Activated CD4-positive, alpha-beta T cell treated with anti-CD3 and anti-CD28 coated beads, Interleukin-10, Interleukin-2, amounts not matched to agents 100 ng/mL and 50 ng/mL, durations not matched to agents 16 hours and 8 hours (primary cell): ENCODE measurements around the gene KLKB1.
A peak's percentile ranks its signal among the peaks of the same experiment; 100 is the strongest.
"Not testable (repeated sequence)": the region's sequence is repeated elsewhere in the genome, so short reads cannot be mapped to it uniquely, and the experiment has no call there.

Source experiments
- DNase-seq: peaks from one replicate; pipeline ENCODE4 v3.0.0-alpha.2; 2020

The KLKB1 gene

DNA sequence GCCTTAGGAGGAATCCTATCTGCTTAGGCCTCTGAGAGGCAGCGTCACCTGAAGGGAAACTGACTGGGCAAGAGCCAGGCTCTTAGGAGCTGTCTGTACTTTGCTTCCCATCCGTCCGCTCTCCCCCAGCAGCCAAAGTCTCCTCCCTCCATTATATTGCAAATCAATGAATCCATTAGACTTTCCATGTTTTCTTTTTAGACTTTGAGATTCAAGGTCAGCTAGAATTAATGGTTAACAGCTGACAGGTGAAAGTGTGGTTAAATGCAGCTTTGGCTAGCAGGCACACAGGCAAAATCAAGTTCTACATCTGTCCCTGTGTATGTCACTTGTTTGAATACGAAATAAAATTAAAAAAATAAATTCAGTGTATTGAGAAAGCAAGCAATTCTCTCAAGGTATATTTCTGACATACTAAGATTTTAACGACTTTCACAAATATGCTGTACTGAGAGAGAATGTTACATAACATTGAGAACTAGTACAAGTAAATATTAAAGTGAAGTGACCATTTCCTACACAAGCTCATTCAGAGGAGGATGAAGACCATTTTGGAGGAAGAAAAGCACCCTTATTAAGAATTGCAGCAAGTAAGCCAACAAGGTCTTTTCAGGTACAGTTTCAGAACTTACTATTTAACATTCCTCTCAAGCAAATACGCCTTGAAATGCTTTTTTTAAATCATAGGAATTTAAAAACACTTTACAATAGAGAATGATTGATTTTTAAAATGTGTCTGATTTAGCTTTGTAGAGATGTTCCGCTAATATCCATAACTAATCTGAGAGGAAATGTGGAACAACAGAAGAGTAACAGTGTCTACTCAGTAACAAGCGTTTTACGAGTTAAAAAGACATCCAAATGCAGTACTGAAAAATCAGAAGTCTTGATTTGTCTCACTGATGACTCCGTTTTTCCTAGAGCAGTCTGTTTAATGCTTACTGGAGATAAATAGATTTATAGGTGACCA, 38.7 kb downstream of the KLKB1 start, which contains the start of gene F11:
F11 (plus strand) TSS at position 507 of the 970 bp plus-strand sequence. CDS start 948 bp downstream, outside the sequence.
- DNase-seq, result no peak

DNA sequence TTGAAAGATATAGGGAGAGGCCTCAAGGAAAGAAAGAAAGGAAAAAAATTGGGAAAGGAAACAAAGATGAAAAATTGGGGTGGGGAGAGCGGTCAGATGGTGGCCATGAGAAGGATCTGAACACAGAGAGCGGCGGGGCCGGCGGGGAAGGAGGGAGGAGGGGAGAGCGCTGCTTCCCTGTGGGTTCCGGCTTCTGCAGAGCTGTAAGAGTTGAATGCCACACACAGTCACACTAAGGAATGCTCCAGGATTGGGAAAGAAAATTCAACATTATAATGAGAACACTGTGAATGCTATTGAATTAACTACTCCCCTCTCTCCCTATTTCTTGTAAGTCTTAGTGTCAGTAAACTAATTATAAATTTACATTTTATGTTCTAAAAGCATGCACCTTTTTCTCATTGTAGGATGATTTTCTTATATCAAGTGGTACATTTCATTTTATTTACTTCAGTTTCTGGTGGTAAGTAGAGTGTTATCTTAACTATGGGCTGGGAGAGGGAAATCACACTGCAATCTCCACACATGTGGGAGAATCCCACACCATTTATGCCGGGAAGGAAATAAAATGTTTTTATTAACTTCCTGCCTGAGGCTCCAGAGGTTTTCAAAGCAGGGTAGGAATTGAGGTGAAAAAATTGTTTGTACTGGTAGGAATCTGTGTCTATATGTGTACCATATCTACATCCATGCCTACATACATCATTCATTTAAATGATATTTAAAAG, 39.6 kb downstream of the KLKB1 start:
- no peak for DNase-seq

DNA sequence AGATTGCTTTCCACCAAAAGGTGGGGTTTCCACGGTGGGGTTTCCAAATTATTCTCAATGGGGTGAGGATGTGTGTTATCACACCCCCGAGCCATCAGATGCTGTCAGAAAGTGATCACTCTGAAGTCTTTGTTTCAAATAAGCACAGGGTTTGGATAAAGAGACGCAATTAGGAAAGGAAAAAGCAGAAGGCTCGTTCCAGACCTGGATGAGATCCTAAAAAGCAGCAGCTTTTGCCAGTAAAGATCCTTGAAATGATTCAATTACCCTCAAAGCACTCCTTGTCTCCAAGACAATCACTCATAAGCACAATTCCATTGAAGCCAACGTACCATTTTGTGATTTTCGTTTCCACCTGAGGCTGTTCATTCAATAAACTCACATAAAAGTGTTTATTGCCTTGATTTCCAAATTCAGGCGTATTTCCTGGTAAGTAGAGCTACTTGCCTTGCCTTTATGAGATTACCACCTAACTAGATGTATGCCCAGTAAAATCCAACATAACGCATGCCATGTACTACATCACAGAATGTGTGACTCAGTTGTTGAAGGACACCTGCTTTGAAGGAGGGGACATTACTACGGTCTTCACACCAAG, 43.9 kb downstream of the KLKB1 start:
- DNase-seq, result no peak

DNA sequence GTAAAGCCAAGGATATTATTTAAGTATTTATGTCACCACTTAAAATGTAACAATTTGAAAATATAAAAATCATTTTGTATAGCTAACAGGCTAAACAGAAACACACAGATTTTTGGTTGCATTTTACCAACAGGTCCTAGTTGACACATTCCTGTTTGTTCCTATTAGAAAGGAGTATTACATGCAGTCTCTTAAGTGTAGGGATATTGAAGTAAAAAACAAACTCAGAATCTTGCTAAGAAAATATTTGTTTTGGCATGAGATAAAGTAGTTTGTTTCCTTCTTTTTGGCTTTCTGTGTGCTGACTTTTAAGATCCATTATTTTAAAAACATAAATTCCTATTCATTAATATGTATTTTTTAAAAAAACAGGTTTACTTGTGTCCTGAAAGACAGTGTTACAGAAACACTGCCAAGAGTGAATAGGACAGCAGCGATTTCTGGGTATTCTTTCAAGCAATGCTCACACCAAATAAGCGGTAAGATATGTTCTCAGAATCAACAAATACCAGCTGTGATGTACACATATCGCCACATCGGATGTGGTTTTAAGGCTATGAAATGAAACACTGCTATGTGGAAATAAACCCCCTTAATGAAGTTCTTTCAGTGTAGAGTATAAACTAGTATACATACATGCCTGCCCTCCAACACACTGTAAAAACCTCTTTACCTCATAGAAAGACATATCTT, 45.5 kb downstream of the KLKB1 start:
- no peak for DNase-seq

DNA sequence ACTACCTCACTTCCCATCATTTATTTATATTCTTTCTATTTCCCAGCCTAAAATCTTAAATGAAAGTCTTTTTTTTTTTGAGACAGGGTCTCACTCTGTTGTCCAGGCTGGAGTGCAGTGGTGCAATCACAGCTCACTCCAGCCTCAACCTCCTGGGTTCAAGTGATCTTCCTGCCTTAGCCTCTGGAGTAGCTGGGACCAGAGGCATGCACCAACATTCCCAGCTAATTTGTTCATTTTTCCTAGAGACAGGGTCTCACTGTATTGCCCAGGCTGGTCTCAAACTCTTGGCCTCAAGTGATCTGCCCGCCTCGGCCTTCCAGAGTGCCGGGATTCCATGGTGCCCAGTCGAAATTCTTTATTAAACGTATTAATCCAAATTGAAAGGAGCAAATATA, 46.1 kb downstream of the KLKB1 start:
- DNase-seq, result not testable (repeated sequence)

DNA sequence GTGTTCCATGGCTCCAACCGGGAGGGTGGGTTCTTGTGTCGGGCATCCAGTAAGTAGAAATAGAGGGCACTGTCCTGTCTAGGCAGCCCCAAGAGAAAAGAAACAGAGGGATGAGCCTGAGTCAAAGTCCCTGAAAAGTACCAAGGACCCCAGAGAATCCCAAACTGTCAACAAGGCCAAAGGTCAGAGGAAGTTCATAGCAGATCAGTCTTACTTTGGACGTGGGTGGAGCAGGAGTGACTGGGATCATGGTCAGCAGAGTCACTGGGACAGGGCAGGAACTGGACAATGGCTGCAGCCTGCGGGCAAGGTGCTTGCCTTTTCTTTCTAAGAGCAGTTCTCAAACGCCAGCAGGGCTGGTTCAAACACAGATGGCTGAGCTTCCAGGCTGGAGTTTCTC, 56.0 kb downstream of the KLKB1 start:
- DNase-seq, result no peak

DNA sequence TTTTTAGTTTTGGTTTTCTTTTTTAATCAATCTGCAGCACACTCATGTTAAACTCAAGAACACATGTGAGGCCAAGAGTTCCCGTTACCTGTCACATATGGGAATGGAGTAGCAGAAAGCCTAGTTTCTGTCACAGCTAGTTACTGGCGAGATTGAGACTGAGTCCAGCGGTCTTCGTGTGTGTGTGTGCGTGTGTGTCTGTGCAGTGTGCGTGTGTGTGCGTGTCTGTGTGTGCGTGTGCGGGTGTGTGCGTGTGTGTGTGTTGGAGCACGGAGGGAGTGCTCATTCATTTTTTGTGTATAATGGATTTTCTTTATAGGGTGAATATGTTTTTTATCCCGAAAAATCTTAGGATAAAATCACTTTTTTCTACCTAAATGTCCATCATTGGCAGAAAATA, 57.8 kb downstream of the KLKB1 start:
- DNase-seq, result no peak

DNA sequence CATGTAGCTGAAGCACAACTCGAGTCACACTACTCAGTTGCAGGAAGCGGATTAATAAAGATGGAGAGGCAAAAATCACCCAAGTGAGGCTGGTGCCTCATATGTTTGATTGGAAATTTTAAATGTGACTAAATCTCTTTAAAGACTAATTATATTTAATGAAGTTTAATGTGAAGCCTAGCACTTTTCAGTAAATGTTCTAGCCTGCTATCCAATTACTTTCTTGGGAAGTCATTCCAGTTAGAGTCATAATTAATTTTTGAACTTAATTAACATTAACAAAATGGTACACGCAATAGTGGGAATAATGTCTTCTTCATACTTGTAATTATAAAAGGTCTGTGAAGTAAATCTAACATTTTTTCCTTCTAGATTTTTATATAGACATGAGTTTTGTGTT, 59.3 kb downstream of the KLKB1 start:
- DNase-seq, result no peak

DNA sequence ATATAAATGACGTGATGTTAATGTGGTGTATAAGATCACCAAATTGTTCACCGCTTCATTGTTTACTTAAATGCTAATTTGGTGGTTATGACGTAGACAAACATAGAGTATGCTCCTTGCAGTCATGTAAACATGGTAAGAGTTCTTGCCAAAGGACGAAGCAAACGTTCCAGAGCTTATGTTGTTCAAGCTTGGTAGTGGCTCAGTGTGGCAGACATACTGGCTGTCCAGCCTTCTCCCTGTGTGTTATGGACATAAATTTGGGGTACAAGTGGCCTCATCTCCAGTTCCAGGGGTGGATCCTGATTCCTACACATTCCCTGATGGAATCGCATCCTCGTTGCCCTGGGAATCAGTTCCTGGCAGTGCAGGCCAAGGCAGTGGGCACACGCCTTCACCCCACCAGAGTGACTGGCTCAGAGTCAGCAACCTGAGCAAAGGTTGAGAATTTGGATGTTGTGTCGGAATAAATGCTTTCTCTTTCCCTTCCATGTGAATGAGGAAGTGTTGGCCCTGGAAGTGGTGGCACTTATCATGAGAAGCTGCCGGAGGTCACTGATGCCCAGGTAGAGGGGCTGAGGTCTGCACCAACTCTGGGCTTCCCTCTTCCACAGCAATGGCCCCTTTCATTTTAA, 64.1 kb downstream of the KLKB1 start:
- no peak for DNase-seq

DNA sequence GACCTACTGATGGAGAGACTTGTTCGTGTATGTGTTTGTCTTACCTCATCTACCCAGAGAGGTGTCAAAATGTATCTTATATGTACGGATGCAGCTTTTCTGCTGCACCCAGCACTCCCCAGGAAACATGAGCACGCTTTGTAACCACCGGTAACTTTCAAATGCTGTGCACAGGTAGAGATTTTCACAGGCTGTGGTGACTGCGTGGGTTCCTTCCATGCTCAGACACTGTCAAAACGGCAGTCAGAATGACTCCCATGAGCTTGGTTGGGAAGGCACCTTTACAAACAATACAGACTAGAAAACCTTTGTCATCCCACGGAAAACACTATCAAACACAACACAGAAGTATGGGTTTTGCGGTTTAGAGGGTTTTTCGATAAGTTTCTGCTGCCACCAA, 66.9 kb downstream of the KLKB1 start:
- DNase-seq, result peak; percentile 9

DNA sequence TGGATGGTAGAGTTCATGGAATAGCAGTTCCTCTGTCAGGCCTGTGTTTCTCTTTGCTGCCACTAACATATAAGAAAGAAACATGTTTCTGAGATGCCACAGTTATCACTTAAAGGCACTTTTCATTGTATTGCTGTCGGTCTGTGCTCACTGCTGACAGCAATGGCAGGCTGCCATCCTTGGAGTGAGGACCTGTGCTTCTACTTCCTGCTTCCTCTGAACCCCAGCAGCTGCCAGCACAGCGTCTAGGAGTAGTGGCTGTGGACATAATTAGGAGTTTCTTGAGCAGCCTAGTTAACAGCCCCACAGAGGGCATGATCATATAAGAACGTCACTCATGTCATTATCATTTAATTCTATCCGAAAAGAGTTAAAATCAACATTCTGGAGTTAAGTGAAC, 69.2 kb downstream of the KLKB1 start:
- no peak for DNase-seq

DNA sequence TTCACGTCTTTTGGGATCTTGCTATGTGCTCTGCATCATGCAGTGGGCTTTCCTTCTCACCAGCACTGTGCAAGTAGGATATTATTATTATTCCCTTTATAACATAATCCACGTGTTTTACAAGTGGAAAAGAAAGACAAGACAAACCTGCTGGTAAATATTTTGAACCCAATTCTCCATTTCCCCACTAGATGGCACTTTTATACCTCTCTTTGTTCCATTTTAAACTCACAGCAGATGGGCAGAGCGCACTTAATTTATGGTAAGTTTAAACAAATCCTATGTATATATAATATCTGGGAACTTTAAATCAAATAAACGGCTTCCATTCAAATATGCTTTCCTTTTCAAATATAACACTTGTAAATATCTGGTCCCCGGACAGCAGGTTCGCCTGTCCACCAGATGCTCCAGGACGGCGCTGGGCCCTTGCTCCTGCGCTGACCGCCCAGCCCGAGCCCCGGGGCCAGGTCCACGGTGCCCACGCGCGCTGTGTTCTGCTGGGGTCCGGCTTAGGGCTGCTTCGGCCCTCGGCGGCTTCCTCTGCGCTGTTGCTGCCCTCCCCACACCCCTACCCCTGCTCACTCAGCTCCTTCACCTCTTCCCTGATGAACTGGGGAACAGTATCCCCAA, 69.8 kb downstream of the KLKB1 start:
- DNase-seq, result peak; percentile 32

DNA sequence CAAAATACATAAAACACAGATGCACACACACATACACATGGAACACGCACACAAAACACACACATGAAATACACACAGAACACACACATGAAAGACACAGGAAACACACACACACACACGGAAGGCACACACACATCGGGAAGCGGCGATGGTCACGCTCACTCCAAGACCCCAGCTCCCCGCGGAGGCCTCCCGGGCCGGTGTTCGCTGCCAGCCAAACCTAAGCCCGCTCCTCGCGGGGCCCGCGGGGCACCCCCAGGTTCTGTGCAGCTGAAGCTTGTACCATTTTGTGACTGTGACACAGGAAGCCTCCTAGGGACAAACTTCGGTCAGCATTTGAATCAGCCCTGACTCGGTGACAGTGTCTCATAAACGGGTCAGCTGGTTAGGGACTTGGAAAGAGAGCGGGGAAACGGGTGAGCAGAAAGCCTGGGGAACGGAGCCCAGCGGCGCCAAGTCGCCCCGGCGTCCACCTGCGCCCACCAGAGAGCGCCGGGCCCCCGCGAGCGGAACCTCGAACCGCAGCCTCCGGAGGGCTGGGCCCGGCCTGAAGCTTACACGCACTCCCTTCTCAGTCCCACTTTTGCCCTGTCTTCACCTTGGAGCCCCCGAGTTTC, 70.8 kb downstream of the KLKB1 start:
- DNase-seq, result no peak

DNA sequence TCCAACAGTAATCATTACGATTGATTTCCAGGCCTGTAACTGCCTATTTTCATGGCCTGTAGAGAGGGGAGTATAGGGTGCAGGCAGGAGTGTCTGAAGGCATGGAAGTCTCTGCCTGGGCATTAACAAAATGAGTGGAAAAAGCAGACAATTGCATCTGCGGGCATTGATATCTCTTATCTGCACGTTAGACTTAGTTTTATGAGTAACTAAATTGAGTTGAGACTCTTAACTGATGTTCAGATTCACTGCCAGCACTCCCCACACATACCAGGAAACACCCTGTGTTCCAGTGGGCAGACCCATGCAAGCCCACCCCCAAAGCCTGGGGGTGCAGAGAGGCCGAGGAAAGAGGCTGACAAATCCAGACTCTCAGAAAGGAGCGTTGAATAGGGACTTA, 72.0 kb downstream of the KLKB1 start:
- no peak for DNase-seq

DNA sequence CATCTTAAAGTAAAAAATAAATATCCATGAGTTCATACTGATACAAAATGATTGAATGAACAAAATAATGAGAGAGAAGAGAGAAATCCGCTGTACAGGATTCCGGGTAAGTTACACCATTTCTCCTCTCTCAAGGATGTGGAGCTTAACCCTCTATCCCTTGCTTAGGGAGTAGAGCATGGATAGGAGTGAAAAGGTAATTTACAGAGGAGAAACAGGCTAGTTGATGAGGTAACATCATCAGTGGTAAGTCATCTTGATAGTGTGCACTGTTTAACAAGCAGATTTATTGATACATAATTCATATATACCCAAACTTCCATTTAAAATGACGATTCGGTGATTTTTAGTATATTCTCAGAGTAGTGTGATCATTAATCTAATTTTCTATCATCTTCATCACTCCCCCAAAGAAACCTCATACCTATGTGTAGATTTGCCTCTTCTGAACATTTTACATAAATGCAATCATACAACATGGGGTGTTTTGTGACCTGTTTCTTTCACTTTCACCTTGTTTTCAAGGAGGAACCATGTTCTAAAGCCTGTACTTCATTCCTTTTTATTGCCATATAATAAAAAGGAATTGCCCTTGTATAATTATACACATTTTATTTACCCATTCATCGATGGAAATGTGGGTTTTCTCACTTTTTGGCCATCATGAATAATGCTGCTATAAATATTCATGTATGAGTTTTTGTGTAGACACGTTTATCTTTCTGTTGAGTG, 73.5 kb downstream of the KLKB1 start:
- no peak for DNase-seq

DNA sequence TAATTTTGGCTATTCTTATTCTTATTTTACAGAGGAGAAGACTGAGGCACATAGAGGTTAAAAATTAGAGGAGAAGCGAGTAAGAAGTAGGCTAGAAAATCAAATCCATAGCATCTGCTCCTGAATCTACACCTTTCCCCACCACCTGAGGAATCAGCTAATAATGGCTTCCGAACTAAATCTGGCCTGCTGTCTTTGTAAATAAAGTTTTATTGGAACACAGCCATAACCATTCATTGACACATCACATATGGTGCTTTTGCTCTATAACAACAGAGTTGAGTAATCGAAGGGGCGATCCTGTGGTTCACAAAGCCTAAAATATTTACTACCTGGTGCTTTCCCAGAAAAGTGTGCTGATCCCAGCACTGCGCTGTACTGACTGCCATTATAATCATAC, 76.9 kb downstream of the KLKB1 start:
- DNase-seq, result no peak

DNA sequence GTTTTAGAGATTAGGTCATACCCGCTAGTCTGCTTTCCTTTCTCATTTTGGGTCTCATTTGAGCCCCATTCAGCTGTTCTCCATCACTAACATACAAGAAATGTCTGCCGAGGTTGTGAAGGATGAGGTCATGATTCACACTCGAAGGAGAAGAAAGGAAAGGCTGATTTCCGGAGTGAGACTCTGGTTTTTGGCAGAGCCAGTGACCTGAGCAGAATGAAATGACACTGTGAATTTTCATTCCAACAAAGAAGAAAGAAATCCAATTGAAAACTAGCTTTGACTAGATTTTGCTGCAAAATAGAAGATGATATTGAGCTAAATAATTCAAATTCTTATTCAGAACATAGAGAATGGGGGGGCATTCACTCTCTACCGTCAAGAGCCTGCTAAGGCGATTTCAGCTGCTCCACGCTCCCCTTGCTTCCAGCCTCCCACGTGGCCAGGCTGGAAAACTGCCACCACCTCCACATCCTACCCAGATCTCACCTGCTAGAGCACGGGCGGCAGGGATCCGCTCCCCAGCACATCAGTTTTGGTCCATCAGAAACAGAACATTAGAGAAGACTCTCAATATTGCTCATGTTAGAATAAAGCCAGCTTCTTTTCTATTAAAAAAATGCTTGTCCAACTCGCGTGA, 77.7 kb downstream of the KLKB1 start:
- no peak for DNase-seq

DNA sequence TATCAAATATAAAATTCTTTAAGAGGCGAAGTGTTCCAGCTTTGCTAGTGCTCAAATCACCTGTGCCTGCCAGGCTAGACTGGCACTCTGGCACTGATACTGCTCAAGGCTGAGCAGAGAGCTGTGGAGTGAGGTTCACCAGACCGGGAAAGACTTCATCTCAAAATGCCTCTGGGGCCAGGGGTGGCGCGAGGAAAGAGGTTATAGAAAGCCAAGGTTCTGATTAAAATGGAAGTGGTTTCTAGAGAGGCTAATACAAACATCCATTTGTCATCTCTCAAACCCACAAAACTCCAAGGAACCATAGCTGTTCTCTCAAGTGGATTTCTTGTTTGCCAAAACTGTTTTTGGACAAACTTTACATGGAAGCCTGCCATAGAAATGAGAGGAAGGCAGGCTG, 80.2 kb downstream of the KLKB1 start:
- DNase-seq, result no peak

DNA sequence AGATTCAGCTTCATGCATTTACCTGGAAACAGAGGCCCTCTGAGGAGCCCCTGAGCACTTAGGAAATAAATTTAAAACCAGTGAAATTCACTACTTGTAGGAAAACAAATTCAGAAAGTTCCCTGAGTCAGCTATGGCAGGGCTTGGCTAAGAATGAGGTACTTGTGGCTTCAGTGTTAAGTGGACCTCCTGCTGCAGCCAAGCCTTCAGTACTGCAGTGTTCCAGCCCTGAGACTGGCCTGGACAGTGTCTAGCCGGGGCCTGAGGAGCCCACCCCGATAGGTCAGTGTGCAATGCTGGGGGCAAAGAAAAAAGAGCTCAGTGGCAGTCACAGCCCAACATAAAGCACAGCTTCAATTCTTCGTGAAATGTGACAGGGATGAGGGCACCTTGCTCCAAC, 80.6 kb downstream of the KLKB1 start:
- DNase-seq, result no peak
